Measurements from ENCODE around the gene ANOS1.

GRCh38 chrX:8692871-8693270, 39.1 kb downstream of the ANOS1 start:
- TF ChIP-seq IRF9 (CRISPR knock-in tag; IDR thresholded peaks at IDR 0.05; ENCODE audit: borderline replicate concordance), result no peak
- TF ChIP-seq UBTF (CRISPR knock-in tag; IDR thresholded peaks at IDR 0.05), result no peak

Measured in HepG2 (cell line).